ENCODE results near the gene CTDSPL2. TPM values are rescaled to one million over a fixed set of nuclear protein-coding genes. Genes with fewer than 3 reads are reported as not detected.

CTDSPL2 gene
- total and polyA plus RNA-seq, 2 of the 4 experiments (the other 2 are of a cell fraction), result 17.3 to 47.3 TPM

DNA sequence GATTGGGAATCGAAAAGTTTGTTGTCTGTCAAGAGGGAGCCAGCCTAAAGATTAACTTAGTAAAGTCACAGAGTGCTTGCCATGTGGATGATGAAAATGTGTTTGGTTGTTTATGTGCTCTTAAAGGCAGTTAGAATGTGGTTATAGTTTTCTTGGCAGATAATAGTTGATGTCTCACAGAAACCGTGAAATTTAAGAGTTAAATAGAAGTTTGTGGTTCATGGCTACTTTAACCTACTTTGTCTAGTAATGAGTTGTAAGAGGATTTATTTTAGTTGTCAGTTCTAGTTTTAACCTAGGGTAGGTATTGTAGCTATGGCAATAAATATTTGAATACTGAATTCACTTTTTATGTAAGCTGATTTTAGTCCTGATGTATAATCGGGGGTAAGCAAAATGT, 73.1 kb downstream of the CTDSPL2 start:
- no peak for DNase-seq
- H2BK20ac ChIP-seq (ENCODE audit: low read depth, low read length), result no peak overlapping the region
- no peak overlapping the region for H3K4me2 ChIP-seq (ENCODE audit: low read depth, low read length)
- no peaks in the 10 kb centered on the region for H4K20me1 ChIP-seq (ENCODE audit: insufficient read depth, low read length)
- H2AFZ ChIP-seq (replicated peaks; ENCODE audit: low read length, poor library complexity), result no peak overlapping the region
- WGBS, 2 experiments (ENCODE audit: extremely low coverage in 2 of 2, insufficient read length in 1 of 2), result no CpG with 5 or more reads among the region's 3 CpGs
- TF ChIP-seq RFX5 (IDR thresholded peaks at IDR 0.05; ENCODE audit: low read depth, low read length) (no peak), MAZ (IDR thresholded peaks at IDR 0.05; ENCODE audit: borderline replicate concordance, low read depth, low read length) (no peak), BHLHE40 (IDR thresholded peaks at IDR 0.05; ENCODE audit: low read depth, low read length) (no peak), MAFK (IDR thresholded peaks at IDR 0.05; ENCODE audit: low read depth, low read length) (no peak), MXI1 (IDR thresholded peaks at IDR 0.05; ENCODE audit: borderline replicate concordance, low read depth, low read length) (no peak), SMC3 (IDR thresholded peaks at IDR 0.05; ENCODE audit: low read depth, low read length) (no peak), RCOR1 (IDR thresholded peaks at IDR 0.05; ENCODE audit: insufficient replicate concordance, low read length) (no peak), NFE2L2 (IDR thresholded peaks at IDR 0.05; ENCODE audit: low read depth, low read length) (no peak), RAD21 (IDR thresholded peaks at IDR 0.05; ENCODE audit: low read length) (no peak), FOS (IDR thresholded peaks at IDR 0.05; ENCODE audit: low read depth, low read length) (no peak), POLR2A (IDR thresholded peaks at IDR 0.05; ENCODE audit: low read depth, low read length) (no peak), CEBPB (IDR thresholded peaks at IDR 0.05; ENCODE audit: low read depth, low read length) (no peak), CHD1 (IDR thresholded peaks at IDR 0.05; ENCODE audit: low read depth, low read length) (no peak)
- TF ChIP-seq, protein P1, sequence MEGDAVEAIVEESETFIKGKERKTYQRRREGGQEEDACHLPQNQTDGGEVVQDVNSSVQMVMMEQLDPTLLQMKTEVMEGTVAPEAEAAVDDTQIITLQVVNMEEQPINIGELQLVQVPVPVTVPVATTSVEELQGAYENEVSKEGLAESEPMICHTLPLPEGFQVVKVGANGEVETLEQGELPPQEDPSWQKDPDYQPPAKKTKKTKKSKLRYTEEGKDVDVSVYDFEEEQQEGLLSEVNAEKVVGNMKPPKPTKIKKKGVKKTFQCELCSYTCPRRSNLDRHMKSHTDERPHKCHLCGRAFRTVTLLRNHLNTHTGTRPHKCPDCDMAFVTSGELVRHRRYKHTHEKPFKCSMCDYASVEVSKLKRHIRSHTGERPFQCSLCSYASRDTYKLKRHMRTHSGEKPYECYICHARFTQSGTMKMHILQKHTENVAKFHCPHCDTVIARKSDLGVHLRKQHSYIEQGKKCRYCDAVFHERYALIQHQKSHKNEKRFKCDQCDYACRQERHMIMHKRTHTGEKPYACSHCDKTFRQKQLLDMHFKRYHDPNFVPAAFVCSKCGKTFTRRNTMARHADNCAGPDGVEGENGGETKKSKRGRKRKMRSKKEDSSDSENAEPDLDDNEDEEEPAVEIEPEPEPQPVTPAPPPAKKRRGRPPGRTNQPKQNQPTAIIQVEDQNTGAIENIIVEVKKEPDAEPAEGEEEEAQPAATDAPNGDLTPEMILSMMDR (conservative IDR thresholded peaks at IDR 0.05; ENCODE audit: low read depth, low read length), result no peak
- TF ChIP-seq, protein P2, sequence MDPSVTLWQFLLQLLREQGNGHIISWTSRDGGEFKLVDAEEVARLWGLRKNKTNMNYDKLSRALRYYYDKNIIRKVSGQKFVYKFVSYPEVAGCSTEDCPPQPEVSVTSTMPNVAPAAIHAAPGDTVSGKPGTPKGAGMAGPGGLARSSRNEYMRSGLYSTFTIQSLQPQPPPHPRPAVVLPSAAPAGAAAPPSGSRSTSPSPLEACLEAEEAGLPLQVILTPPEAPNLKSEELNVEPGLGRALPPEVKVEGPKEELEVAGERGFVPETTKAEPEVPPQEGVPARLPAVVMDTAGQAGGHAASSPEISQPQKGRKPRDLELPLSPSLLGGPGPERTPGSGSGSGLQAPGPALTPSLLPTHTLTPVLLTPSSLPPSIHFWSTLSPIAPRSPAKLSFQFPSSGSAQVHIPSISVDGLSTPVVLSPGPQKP (IDR thresholded peaks at IDR 0.05; ENCODE audit: borderline replicate concordance, low read depth, low read length), result no peak
- TF ChIP-seq, protein P3, sequence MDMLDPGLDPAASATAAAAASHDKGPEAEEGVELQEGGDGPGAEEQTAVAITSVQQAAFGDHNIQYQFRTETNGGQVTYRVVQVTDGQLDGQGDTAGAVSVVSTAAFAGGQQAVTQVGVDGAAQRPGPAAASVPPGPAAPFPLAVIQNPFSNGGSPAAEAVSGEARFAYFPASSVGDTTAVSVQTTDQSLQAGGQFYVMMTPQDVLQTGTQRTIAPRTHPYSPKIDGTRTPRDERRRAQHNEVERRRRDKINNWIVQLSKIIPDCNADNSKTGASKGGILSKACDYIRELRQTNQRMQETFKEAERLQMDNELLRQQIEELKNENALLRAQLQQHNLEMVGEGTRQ (IDR thresholded peaks at IDR 0.05; ENCODE audit: low read depth, low read length), result no peak
- H3K56ac ChIP-seq (ENCODE audit: extremely low read depth, insufficient read depth, low read length), result no peak overlapping the region
- peaks cover 12 to 21% of the 10 kb centered on the region in 2 experiments; a peak in 3 of 4 replicates for H3K79me1 ChIP-seq (ENCODE audit: low read depth in 1 of 2, low read length in 2 of 2)
- no peak for ATAC-seq (ENCODE audit: low read depth)
- CTCF ChIA-PET, result no interaction called here
- H2AK9ac ChIP-seq (replicated peaks; ENCODE audit: low read depth, low read length, poor library complexity), result no peak overlapping the region
- no peak overlapping the region for H3K4me3 ChIP-seq (ENCODE audit: insufficient read depth, low read depth, low read length)
- H2BK5ac ChIP-seq (ENCODE audit: low read depth, low read length, poor library complexity, severe bottlenecking), result no peak overlapping the region
- intact Hi-C loops (cut with micrococcal nuclease) (loop anchor here (5.0 kb wide), 2 partner anchors 283 to 598 kb away; no protein-coding TSS in a partner anchor), dilution Hi-C loops (cut with HindIII; ENCODE audit: low sequenced_read_pairs, unreplicated experiment) (no loop called here), in situ Hi-C loops (cut with MboI; ENCODE audit: low sequenced_read_pairs) (loop anchor here (10.0 kb wide), 1 partner anchor 626 kb away; no protein-coding TSS in a partner anchor)
- H3K9me1 ChIP-seq (ENCODE audit: insufficient read depth, low read length), result no peaks in the 10 kb centered on the region
- no peak overlapping the region for H3K9ac ChIP-seq (ENCODE audit: low read depth, low read length)
- no peak overlapping the region for H2BK15ac ChIP-seq (ENCODE audit: low read depth, low read length)
- BruUV-seq (replicated peaks), result no TSS peak
- no peak overlapping the region for H3K4ac ChIP-seq (ENCODE audit: low read depth, low read length)
- H3K14ac ChIP-seq (replicated peaks; ENCODE audit: low read depth, low read length), result no peak overlapping the region
- H4K8ac ChIP-seq (ENCODE audit: low read depth in 2 of 2, low read length in 2 of 2), result no peak overlapping the region
- no peaks in the 10 kb centered on the region for H3K27me3 ChIP-seq (ENCODE audit: control insufficient read depth, insufficient read depth, low read length)
- H3K27ac ChIP-seq (ENCODE audit: insufficient read depth, low read length), result no peak overlapping the region
- no peaks in the 10 kb centered on the region for H3K9me3 ChIP-seq (ENCODE audit: control insufficient read depth, insufficient read depth, low read length)
- H2BK120ac ChIP-seq (ENCODE audit: low read depth, low read length), result no peak overlapping the region
- H3K23ac ChIP-seq (ENCODE audit: low read depth, low read length), result no peak overlapping the region
- H4K91ac ChIP-seq (ENCODE audit: insufficient read depth, low read depth, low read length), result no peak overlapping the region
- POLR2A ChIA-PET (ENCODE audit: unreplicated experiment), result no interaction called here
- no peak overlapping the region for H4K5ac ChIP-seq (ENCODE audit: low read depth, low read length)
- no peaks in the 10 kb centered on the region for H3K4me1 ChIP-seq (ENCODE audit: control insufficient read depth, insufficient read depth, low read length)
- no peak overlapping the region for H3K18ac ChIP-seq (ENCODE audit: low read depth, low read length)
- H2AK5ac ChIP-seq (ENCODE audit: low read depth, low read length), result no peak overlapping the region
- peaks cover 19% of the 10 kb centered on the region for H3K36me3 ChIP-seq (ENCODE audit: control insufficient read depth, insufficient read depth, low read length)

Data from IMR-90 (cell line).